K562 (cell line): ENCODE data around the gene ABHD10. TPM values are rescaled to one million over a fixed set of nuclear protein-coding genes. Genes with fewer than 3 reads are reported as not detected.

ENCODE experiments used
- ELK1 ChIP-seq: sonication (generic); formaldehyde crosslinking; IDR thresholded peaks from 2 replicates; pipeline ENCODE4 v1.8.1; 2022; ENCODE audit warnings: missing genetic modification reagents
- HIVEP1 ChIP-seq: fragments of 250-450 bp; sonication (Bioruptor Pico); IDR thresholded peaks from 2 replicates; pipeline ENCODE4 v1.4.0; 2020; ENCODE audit warnings: mild to moderate bottlenecking
- PREB ChIP-seq: sonication (generic); formaldehyde crosslinking; IDR thresholded peaks from 2 replicates; pipeline ENCODE4 v1.8.1; 2023; ENCODE audit warnings: mild to moderate bottlenecking, missing genetic modification reagents
- USF2 ChIP-seq: sonication (generic); formaldehyde crosslinking; IDR thresholded peaks from 2 replicates; pipeline ENCODE4 v1.5.0; 2020; ENCODE audit warnings: missing genetic modification reagents
- ZNF277 ChIP-seq: fragments of 250-450 bp; sonication (Bioruptor Pico); IDR thresholded peaks from 2 replicates; pipeline ENCODE4 v1.8.0; 2022; ENCODE audit warnings: inconsistent platforms, mild to moderate bottlenecking, moderate library complexity, borderline replicate concordance
- polyA plus RNA-seq, 8 experiments: library from polyadenylated mRNA; depleted of rRNA in 4 of 8; stranded (reverse) in 5 of 8; unstranded in 3 of 8; fragments of >200 nt; fragmentation: Nextera tagmentation in 2 of 8; fragmentation: Illumina TruSeq in 1 of 8; extraction: Ambion mirVana in 2 of 8; extraction: Trizol in 1 of 8; gene quantifications; 2 replicates each; pipeline versions ENCODE4 v1.2.1 to v1.2.3, GENCODE V29; 2011 to 2014; ENCODE audit warnings: inconsistent platforms in 1 of 8, missing spikeins in 1 of 8
- total RNA-seq, 7 experiments: library from RNA; depleted of rRNA in 6 of 7; stranded (reverse); fragments of >200 nt in 6 of 7; fragmentation: Illumina TruSeq in 2 of 7; extraction: Trizol in 2 of 7; gene quantifications; 2 replicates each; pipeline versions ENCODE4 v1.2.1 to v1.2.3, GENCODE V29; 2011 to 2021; ENCODE audit warnings: low replicate concordance in 1 of 7

The ABHD10 gene
- total and polyA plus RNA-seq, 9 of the 15 experiments (the other 6 are each of a cell fraction or from before 2014, with no cell fraction given): 6.1 to 29.5 (median 11.5) TPM

GRCh38 chr3:111970376-111970775 lies 8.4 kb upstream of the ABHD10 start (continued):
- no peak for TF ChIP-seq PREB (CRISPR knock-in tag)
- TF ChIP-seq USF2 (CRISPR knock-in tag): no peak
- TF ChIP-seq HIVEP1 (CRISPR knock-in tag): no peak
- no peak for TF ChIP-seq ELK1 (CRISPR knock-in tag)
- TF ChIP-seq ZNF277 (CRISPR knock-in tag): no peak
- TF ChIP-seq, all 486 proteins: peak for 0
